Subcutaneous adipose tissue (tissue), 4 donors: ENCODE results near the gene OBSCN. TPM values are rescaled to one million over a fixed set of nuclear protein-coding genes. Genes with fewer than 3 reads are reported as not detected.

Experiments used
- total RNA-seq, 4 donors: library from RNA; depleted of rRNA; stranded (reverse); fragments of >200 nt; gene quantifications; one replicate each; pipeline ENCODE4 v1.1.0, GENCODE V29; 2016
- TF ChIP-seq, protein P1 (sequence below): fragments of 450-650 bp; IDR thresholded peaks from one replicate; pipeline ENCODE4 v1.5.1; 2016; ENCODE audit warnings: low read depth, mild to moderate bottlenecking, control low read depth, antibody characterized with exemption, moderate library complexity

The OBSCN gene
- total RNA-seq, 4 donors from 2014 or later = 4.1 to 4.9 (median 4.7) TPM

DNA sequence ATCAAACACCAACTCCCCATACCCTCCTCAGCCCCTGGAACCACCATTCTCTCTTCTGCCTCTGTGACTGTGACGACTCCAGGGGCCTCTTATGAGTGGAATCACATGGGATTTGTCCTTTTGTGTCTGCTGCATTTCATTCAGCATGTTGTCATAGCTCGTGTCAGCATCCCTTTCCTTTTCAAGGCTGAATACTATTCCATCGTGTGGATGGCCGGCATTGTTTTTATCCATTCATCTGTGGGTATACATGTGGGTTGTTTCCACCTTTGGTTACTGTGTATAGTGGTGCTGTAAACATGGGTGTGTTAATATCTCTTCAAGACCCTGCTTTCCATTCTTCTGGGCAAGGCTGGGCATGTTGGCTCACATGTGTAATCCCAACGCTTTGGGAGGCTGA is 17.1 kb upstream of the OBSCN start:
- TF ChIP-seq, protein P1, sequence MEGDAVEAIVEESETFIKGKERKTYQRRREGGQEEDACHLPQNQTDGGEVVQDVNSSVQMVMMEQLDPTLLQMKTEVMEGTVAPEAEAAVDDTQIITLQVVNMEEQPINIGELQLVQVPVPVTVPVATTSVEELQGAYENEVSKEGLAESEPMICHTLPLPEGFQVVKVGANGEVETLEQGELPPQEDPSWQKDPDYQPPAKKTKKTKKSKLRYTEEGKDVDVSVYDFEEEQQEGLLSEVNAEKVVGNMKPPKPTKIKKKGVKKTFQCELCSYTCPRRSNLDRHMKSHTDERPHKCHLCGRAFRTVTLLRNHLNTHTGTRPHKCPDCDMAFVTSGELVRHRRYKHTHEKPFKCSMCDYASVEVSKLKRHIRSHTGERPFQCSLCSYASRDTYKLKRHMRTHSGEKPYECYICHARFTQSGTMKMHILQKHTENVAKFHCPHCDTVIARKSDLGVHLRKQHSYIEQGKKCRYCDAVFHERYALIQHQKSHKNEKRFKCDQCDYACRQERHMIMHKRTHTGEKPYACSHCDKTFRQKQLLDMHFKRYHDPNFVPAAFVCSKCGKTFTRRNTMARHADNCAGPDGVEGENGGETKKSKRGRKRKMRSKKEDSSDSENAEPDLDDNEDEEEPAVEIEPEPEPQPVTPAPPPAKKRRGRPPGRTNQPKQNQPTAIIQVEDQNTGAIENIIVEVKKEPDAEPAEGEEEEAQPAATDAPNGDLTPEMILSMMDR = no peak

DNA sequence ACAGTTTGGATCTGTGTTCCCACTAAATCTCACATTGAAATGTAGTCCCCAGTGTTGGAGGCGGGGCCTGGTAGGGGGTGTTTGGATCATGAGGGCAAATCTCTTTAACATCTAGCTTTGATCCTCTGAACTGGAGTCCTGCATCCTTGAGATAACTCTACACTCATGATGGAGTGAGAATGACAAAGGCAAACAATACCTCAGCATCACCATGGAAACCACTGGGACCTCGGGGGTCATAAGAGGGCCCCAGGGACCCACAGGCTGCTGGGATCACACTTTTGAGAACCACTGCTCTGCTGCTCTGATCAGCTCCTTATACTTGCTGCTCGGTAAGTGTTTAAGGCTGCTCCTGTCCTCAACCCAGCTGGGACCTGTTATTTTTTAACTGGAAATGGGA is 13.4 kb upstream of the OBSCN start:
- TF ChIP-seq, protein P1 = no peak

DNA sequence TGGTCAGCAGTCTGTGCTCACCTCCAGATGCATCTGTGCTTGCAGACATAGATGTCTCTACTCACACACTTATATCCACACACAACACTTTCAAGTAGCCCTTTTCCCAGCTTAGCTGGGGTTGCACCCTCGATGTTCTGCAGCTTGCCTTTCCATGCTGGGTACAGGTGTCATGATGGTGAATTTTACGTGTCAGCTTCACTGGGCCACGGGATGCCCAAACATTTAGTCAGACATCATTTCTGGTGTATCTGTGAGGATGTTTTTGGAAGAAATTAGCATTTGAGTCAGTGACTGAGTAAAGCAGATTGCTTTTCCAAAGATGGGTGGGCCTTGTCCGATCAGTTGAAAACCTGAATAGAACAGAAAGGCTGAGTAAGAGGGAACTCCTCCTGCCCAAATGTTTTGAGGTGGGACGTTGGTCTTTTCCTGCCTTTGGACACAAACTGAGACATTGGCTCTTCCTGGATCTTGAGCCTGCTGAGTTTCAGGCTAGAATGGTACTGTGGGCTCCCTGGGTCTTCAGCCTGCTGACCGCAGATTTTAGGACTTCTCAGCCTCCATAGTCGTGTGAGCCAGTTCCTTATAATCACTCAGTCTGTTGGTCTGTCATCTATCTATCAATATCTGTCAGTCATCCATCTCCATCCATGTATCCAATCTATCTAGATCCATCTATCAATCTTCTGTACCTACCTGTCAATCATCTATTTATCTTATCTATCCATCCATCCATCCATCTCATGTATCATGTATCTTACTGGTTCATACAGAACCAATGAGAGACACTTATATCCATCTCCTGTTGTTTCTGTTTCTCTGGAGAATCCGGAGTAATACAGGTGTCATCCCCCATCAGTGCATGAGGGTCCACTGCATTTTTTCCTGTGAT is 12.7 kb upstream of the OBSCN start:
- TF ChIP-seq, protein P1 = no peak

DNA sequence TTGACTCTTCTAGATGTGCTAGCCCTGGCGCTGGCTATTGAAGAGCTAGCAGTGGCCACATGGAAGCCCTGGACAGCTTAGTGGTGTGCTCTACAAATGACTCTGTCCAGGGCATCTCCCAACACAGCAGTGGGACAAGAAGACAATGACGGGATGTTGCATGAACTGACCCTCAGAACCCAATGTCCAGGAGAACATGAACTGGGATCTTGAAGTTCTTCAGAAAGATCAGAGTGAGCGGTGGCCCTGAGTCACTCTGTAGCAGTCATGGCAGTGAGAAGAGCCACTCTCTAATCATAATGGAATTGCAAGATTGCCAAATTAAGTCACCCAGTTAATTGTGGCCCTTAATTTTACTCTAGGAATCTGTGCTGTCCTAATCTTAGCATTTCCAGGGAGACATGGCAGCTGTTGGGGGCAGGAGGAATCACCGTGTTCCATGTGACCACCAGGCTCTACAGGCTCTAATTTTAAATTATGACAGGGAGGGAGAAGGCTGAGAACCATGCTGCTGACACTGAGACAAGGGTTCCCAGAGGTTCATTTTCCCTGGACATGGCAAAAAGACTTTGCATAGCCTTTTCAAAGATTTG is 10.2 kb upstream of the OBSCN start:
- TF ChIP-seq, protein P1 = no peak

DNA sequence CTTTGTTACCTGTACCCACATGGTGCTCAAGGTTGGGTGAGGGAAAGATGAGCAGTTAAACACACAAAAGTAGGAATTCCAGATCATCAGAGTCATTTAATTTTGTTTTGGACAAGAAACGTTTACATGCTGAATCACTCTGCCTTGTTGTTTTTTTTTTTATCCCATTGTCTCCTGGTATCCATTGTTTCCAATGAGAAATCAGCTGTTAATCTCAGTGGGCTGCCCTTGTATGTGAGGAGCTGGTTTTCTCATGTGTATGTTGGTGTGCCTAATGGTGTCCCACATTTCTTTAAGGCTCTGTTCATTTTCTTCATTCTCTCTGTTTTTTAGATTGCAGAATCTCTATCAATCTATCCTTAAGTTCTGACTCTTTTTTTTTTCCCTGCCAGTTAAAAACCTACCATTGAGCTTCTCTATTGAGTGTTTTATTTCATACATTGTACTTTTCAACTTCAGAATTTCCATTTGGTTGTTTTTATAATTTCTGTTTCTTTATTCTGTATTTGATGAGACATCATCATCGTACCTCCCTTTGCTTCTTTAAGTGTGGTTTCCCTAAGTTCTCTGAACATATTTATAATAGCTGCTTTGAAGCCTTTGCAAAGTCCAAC is 8.8 kb upstream of the OBSCN start:
- TF ChIP-seq, protein P1 = no peak

DNA sequence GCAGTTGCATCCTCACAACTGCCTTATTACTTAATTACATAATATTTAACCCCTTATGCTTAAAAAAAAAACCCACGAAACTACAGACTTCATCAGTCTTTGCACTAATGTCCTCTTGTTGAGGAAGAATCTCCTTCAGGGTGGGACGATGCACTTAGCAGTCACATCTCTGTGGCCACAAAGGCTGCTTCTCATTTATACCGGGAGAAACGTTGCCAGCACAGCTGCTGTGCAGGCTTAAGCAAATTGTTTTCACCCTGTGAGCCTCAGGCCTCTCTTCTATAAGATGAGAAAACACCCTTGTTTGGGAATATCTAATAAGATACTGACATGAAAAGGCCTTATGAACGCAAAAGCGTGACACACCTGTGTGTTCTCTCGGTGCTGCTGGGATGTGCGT is 2.9 kb upstream of the OBSCN start:
- TF ChIP-seq, protein P1 = no peak
